Body of pancreas (tissue), 4 donors: ENCODE results near the gene ZBTB20. TPM values are rescaled to one million over a fixed set of nuclear protein-coding genes. Genes with fewer than 3 reads are reported as not detected.

Source experiments
- ATAC-seq: fragments of 150-250 bp; one replicate; pipeline ENCODE4 v1.9.1; 2016
- DNase-seq, 4 donors: peaks; one replicate each; pipeline ENCODE4 v3.0.0-alpha.2; 2019
- H3K27ac ChIP-seq, 4 donors: fragments of 200-600 bp; sonication (generic); 1 replicate in 3 of 4; 2 replicates in 1 of 4; pipeline versions ENCODE4 v1.5.1 to v1.6.1; 2016 to 2019; ENCODE audit warnings: mild to moderate bottlenecking in 1 of 4, mixed read lengths in 1 of 4, moderate library complexity in 1 of 4
- H3K27me3 ChIP-seq, 2 donors: fragments of 200-600 bp; sonication (generic); one replicate each; pipeline ENCODE4 v1.6.0; 2016; ENCODE audit warnings: mild to moderate bottlenecking in 1 of 2
- H3K36me3 ChIP-seq, 2 donors: fragments of 200-600 bp; sonication (generic); replicated peaks in 1 of 2; 2 replicates each; pipeline ENCODE4 v1.5.1; 2016; ENCODE audit warnings: low read depth in 2 of 2; ENCODE audit not compliant: insufficient read depth in 1 of 2
- H3K4me1 ChIP-seq: fragments of 200-600 bp; sonication (generic); one replicate; pipeline ENCODE4 v1.6.0; 2016
- H3K4me3 ChIP-seq, 2 donors: fragments of 200-600 bp; sonication (generic); 1 replicate in 1 of 2; 2 replicates in 1 of 2; pipeline ENCODE4 v1.5.1; 2016 to 2019
- H3K9me3 ChIP-seq, 3 donors: fragments of 200-600 bp; sonication (generic); 1 replicate in 2 of 3; 2 replicates in 1 of 3; pipeline ENCODE4 v1.5.1; 2016
- POLR2A ChIP-seq, 3 donors: fragments of 450-650 bp; IDR thresholded peaks; one replicate each; pipeline ENCODE4 v1.6.1; 2016; ENCODE audit warnings: antibody characterized with exemption in 3 of 3, mild to moderate bottlenecking in 2 of 3
- WGBS, 2 donors: methylation state at CpG; one replicate each; pipeline ENCODE4 v1.1.5; 2017; 5-methylcytosine and 5-hydroxymethylcytosine counted together
- intact Hi-C: fragments of 100-400 bp; cut with DNase I; formaldehyde crosslinking; loops from one replicate; pipeline ENCODE4 v1.15.1; 2023
- total RNA-seq, 2 donors: library from RNA; depleted of rRNA; stranded (reverse); fragments of >200 nt; gene quantifications; one replicate each; pipeline ENCODE4 v1.1.0, GENCODE V29; 2016
- TF ChIP-seq, protein P1 (sequence below), 7 experiments: fragments of 450-650 bp in 4 of 7; fragments of 200-600 bp in 3 of 7; sonication (generic) in 3 of 7; IDR thresholded peaks; one replicate each; pipeline ENCODE4 v1.5.1; 2016 to 2019; ENCODE audit warnings: antibody characterized with exemption in 7 of 7

The ZBTB20 gene
- total RNA-seq, 2 donors from 2014 or later, result 48.3 to 77.1 TPM

DNA sequence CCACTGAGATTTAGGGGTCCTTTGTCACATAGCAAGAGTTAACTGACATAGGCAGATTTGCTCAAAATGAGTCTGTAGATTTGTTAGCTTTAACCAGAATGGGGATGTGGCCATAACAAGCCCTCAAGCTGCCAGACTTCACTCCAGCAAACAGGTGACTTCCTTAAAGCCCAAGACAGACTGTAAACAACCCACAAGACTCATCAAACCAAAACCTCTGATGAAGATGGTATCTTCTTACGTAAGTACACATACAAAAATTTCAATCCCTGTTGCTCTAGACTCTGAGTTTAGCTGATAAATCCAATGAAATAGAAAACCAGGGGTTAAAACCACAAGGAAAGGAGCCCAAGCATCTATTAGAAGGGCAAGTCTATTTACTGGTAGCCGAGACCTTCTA lies 18.2 kb upstream of the ZBTB20 start:
- H3K27me3 ChIP-seq, result no peaks in the 10 kb centered on the region
- no peaks in the 10 kb centered on the region for H3K9me3 ChIP-seq
- 85 to 90% methylated on average over 2 of the region's 2 CpGs for WGBS, 2 donors
- DNase-seq, result no peak
- no peaks in the 10 kb centered on the region for H3K36me3 ChIP-seq
- no peaks in the 10 kb centered on the region for H3K4me1 ChIP-seq
- no peak for TF ChIP-seq POLR2A (IDR thresholded peaks at IDR 0.05)
- TF ChIP-seq, protein P1, sequence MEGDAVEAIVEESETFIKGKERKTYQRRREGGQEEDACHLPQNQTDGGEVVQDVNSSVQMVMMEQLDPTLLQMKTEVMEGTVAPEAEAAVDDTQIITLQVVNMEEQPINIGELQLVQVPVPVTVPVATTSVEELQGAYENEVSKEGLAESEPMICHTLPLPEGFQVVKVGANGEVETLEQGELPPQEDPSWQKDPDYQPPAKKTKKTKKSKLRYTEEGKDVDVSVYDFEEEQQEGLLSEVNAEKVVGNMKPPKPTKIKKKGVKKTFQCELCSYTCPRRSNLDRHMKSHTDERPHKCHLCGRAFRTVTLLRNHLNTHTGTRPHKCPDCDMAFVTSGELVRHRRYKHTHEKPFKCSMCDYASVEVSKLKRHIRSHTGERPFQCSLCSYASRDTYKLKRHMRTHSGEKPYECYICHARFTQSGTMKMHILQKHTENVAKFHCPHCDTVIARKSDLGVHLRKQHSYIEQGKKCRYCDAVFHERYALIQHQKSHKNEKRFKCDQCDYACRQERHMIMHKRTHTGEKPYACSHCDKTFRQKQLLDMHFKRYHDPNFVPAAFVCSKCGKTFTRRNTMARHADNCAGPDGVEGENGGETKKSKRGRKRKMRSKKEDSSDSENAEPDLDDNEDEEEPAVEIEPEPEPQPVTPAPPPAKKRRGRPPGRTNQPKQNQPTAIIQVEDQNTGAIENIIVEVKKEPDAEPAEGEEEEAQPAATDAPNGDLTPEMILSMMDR (IDR thresholded peaks at IDR 0.05), result no peak
- ATAC-seq, result no peak
- H3K27ac ChIP-seq, result no peak overlapping the region
- intact Hi-C loops, result no loop called here
- H3K4me3 ChIP-seq, result no peak overlapping the region

DNA sequence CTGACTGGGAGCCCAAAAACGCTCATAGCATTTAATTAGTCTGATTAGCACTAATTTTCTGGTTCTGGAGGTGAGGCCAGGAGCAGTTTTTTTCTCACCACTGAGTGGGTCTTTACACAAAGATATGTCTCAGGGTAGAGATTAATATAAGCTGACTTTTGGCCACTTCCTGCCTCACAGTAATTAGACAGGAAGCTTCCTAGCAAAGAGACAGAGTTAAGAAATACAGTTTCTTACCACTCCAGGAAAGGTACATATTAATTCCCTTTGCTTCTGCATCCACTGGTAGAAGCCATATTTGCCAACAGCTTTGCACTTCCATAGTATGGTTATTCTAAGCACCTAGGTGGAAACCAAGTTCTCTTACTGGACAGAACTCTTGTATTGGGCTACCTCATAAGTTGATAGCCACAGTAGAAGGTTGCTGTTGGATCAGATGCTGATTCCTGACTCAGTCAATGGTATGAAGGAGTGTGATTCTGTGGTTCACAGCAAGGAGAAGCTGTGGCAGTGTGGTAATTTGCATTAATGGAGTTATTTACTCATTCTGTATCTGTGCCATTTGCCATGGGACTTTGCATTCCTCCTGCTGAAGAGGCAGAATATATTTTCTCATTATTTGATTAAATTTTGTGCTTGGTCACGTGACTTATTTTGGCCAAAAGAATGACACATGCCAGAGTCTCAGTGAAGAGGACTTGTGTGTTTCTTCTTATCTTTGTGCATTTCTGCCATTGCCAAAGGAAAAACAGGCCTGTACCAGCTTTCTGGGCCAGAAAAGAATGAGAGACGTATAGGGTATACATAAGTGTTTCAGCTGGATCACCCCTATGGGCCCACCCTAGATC lies 17.5 kb upstream of the ZBTB20 start:
- 89 to 91% methylated on average over 3 of the region's 3 CpGs for WGBS, 2 donors
- intact Hi-C loops, result no loop called here

DNA sequence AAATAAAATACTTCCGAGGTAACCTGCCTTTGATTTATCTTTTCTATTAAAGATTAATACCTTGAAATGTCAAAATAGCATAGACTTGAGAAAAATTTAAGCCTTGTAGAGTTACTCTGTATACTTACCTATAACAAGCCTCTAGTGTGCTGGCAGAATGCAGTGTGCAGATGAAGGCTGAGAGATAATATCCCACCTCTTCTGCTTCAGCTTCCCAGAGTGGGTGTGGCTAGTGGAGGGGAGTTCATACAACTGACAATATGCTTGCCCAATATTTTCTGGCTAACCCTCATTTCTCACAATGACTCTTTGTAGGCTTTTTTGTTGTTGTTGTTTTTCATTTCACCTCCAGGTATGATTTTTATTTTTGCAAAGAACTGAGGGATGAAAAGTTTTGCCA lies 15.7 kb upstream of the ZBTB20 start:
- 60 to 65% methylated on average over 1 of the region's 1 CpG for WGBS, 2 donors
- no peak for ATAC-seq
- intact Hi-C loops, result no loop called here

More for the DNA sequence above, 17.5 kb upstream of the ZBTB20 start:
- H3K4me1 ChIP-seq, result no peaks in the 10 kb centered on the region
- H3K4me3 ChIP-seq, result no peak overlapping the region
- ATAC-seq (no peak), DNase-seq (no peak)
- no peaks in the 10 kb centered on the region for H3K27me3 ChIP-seq
- H3K9me3 ChIP-seq, result no peaks in the 10 kb centered on the region
- H3K27ac ChIP-seq, result no peak overlapping the region
- no peaks in the 10 kb centered on the region for H3K36me3 ChIP-seq
- no peak for TF ChIP-seq POLR2A (IDR thresholded peaks at IDR 0.05)
- TF ChIP-seq, protein P1 (IDR thresholded peaks at IDR 0.05), result no peak

DNA sequence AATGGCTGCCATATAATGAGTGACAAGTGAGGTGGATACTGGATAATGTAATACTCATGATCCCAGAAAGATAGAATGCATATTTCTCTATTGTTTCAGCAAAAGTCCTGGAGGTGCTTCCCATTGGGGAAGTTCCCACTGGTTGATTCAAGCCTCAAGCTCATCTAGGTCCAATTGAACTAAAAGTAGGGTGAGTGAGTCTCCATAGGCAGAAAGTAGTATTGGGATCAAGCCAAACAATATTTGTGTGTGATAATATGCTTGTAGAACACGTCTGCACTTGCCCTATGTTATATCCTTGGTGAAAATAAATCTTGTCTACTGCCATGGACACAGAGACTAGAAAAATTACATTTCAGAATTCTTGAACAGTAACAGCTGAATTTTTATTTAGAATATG lies 14.8 kb upstream of the ZBTB20 start:
- intact Hi-C loops, result no loop called here
- WGBS, 2 donors, result 62 to 71% methylated on average over 1 of the region's 1 CpG

More for the DNA sequence above, 15.7 kb upstream of the ZBTB20 start:
- no peak overlapping the region for H3K4me3 ChIP-seq
- H3K9me3 ChIP-seq, result no peaks in the 10 kb centered on the region
- H3K27ac ChIP-seq, result no peak overlapping the region
- TF ChIP-seq POLR2A (IDR thresholded peaks at IDR 0.05), result no peak
- TF ChIP-seq, protein P1 (IDR thresholded peaks at IDR 0.05), result no peak
- no peaks in the 10 kb centered on the region for H3K27me3 ChIP-seq
- no peaks in the 10 kb centered on the region for H3K36me3 ChIP-seq
- DNase-seq, result no peak
- no peaks in the 10 kb centered on the region for H3K4me1 ChIP-seq

More for the DNA sequence above, 14.8 kb upstream of the ZBTB20 start:
- ATAC-seq (no peak), DNase-seq (no peak)
- TF ChIP-seq, protein P1 (IDR thresholded peaks at IDR 0.05), result no peak
- no peak for TF ChIP-seq POLR2A (IDR thresholded peaks at IDR 0.05)
- H3K27ac ChIP-seq, result no peak overlapping the region
- no peak overlapping the region for H3K4me3 ChIP-seq
- H3K36me3 ChIP-seq, result no peaks in the 10 kb centered on the region
- H3K27me3 ChIP-seq, result no peaks in the 10 kb centered on the region
- no peaks in the 10 kb centered on the region for H3K4me1 ChIP-seq
- no peaks in the 10 kb centered on the region for H3K9me3 ChIP-seq
